Suprapubic skin (tissue), 3 donors: ENCODE results near the gene CIBAR2.

ENCODE experiments used
- CTCF ChIP-seq, 2 donors: fragments of 200-600 bp in 1 of 2; fragments of 450-650 bp in 1 of 2; sonication (generic) in 1 of 2; IDR thresholded peaks; one replicate each; pipeline ENCODE4 v1.5.1; 2016 to 2019; ENCODE audit warnings: antibody characterized with exemption in 2 of 2, mild to moderate bottlenecking in 1 of 2, moderate library complexity in 1 of 2
- EP300 ChIP-seq: sonication (generic); formaldehyde crosslinking; IDR thresholded peaks from one replicate; pipeline ENCODE4 v1.6.1; 2017; ENCODE audit warnings: antibody characterized with exemption

GRCh38 chr16:85049706-85050305 is 62.5 kb downstream of the CIBAR2 start:
- TF ChIP-seq EP300 (no peak), CTCF (IDR thresholded peaks at IDR 0.05) (no peak)
